ENCODE data around the gene LSAMP.

DNA sequence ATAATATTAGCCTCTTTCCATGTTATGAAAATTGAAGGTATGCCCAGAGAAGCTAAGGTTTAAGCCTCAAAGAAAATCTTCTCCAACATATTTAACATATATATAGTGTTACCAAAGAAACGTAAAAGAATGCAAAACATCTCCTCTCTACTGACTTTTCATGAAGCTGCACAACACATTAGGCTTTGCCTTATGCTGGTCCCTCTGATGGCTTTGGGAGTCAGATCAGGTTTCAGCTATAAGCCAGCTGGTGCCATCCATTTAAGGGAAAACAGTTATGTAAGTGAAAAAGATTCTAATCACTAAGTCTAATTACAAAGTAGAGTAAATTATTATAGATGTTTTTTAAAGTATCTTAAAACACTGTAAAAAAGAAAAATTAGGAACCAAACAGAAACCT is 410.5 kb downstream of the LSAMP start:
- TF ChIP-seq TEAD4 (IDR thresholded peaks at IDR 0.05; ENCODE audit: borderline replicate concordance, insufficient read depth): no peak
- TF ChIP-seq YY1 (IDR thresholded peaks at IDR 0.05; ENCODE audit: low read depth): no peak
- TF ChIP-seq, protein P1, sequence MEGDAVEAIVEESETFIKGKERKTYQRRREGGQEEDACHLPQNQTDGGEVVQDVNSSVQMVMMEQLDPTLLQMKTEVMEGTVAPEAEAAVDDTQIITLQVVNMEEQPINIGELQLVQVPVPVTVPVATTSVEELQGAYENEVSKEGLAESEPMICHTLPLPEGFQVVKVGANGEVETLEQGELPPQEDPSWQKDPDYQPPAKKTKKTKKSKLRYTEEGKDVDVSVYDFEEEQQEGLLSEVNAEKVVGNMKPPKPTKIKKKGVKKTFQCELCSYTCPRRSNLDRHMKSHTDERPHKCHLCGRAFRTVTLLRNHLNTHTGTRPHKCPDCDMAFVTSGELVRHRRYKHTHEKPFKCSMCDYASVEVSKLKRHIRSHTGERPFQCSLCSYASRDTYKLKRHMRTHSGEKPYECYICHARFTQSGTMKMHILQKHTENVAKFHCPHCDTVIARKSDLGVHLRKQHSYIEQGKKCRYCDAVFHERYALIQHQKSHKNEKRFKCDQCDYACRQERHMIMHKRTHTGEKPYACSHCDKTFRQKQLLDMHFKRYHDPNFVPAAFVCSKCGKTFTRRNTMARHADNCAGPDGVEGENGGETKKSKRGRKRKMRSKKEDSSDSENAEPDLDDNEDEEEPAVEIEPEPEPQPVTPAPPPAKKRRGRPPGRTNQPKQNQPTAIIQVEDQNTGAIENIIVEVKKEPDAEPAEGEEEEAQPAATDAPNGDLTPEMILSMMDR (IDR thresholded peaks at IDR 0.05): no peak
- no peak for TF ChIP-seq JUND (IDR thresholded peaks at IDR 0.05)
- TF ChIP-seq POLR2AphosphoS5 (IDR thresholded peaks at IDR 0.05; ENCODE audit: low read depth, low read length): no peak
- TF ChIP-seq NFIC (IDR thresholded peaks at IDR 0.05; ENCODE audit: borderline replicate concordance): no peak
- TF ChIP-seq, protein P2, sequence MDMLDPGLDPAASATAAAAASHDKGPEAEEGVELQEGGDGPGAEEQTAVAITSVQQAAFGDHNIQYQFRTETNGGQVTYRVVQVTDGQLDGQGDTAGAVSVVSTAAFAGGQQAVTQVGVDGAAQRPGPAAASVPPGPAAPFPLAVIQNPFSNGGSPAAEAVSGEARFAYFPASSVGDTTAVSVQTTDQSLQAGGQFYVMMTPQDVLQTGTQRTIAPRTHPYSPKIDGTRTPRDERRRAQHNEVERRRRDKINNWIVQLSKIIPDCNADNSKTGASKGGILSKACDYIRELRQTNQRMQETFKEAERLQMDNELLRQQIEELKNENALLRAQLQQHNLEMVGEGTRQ (IDR thresholded peaks at IDR 0.05; ENCODE audit: borderline replicate concordance, low read depth, low read length): no peak
- no peak for TF ChIP-seq SIN3A (IDR thresholded peaks at IDR 0.05; ENCODE audit: borderline replicate concordance, low read depth, low read length)
- TF ChIP-seq EP300 (IDR thresholded peaks at IDR 0.05; ENCODE audit: borderline replicate concordance in 1 of 2, low read depth in 1 of 2, low read length in 1 of 2): no peak

Data from SK-N-SH (cell line).